Stimulated activated CD4-positive, alpha-beta T cell treated with anti-CD3 and anti-CD28 coated beads, Interleukin-4, amount 100 ng/mL, for 4 hours (primary cell): ENCODE data around the gene HAUS3.
"Not testable (repeated sequence)": the region's sequence is repeated elsewhere in the genome, so short reads cannot be mapped to it uniquely, and the experiment has no call there.

Experiments used
- DNase-seq, 2 experiments: peaks; one replicate each; pipeline ENCODE4 v3.0.0-alpha.2; 2020

HAUS3 gene

GRCh38 chr4:2218436-2218835 is 23.5 kb downstream of the HAUS3 start:
- DNase-seq: no peak

GRCh38 chr4:2217726-2218125 is 24.2 kb downstream of the HAUS3 start:
- no peak for DNase-seq

GRCh38 chr4:2212831-2213230 is 29.1 kb downstream of the HAUS3 start:
- DNase-seq: no peak

- not testable (repeated sequence) for DNase-seq
These were observed 39.1 kb downstream of the HAUS3 start for GRCh38 chr4:2202789-2203188.

- no peak for DNase-seq
These were observed 47.4 kb downstream of the HAUS3 start for GRCh38 chr4:2194496-2194895.

GRCh38 chr4:2193326-2193725 is 48.6 kb downstream of the HAUS3 start:
- no peak for DNase-seq

- DNase-seq: no peak
These were observed 55.1 kb downstream of the HAUS3 start for GRCh38 chr4:2186865-2187172.

GRCh38 chr4:2186133-2186864 is 55.6 kb downstream of the HAUS3 start:
- DNase-seq: no peak

GRCh38 chr4:2183394-2183793 is 58.5 kb downstream of the HAUS3 start:
- no peak for DNase-seq

- DNase-seq: no peak
These were observed 58.9 kb downstream of the HAUS3 start for GRCh38 chr4:2182994-2183393.

GRCh38 chr4:2180410-2180809 is 61.5 kb downstream of the HAUS3 start:
- no peak for DNase-seq

- no peak for DNase-seq
These were observed 62.2 kb downstream of the HAUS3 start for GRCh38 chr4:2179717-2180116.

- no peak for DNase-seq
These were observed 62.9 kb downstream of the HAUS3 start for GRCh38 chr4:2178986-2179385.
